GM15510 (cell line): ENCODE measurements around the gene TEX26.

ENCODE experiments used
- POLR2A ChIP-seq: IDR thresholded peaks from 3 replicates; pipeline ENCODE4 v1.6.1; 2011; ENCODE audit warnings: borderline replicate concordance; ENCODE audit not compliant: insufficient read length; ENCODE audit errors: extremely low read depth

TEX26 gene

DNA sequence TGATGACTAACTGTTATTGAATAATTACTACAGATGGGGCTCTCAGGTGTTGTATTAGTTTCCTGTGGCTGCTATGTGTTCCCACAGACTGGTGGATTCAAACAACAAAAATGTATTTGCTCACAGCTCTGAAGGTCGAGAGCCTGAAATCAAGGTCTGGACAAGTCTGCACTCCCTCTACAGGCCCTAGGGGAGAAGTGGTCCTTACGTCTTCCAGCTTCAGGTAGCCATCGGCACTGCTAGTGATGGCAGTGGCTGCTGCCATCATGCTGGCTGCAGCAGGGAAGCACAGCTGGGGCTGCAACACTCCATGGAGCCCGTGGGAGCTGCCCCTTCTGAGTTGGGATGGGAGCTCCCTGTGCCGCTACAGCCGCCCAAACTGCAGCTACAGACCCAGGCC is 1.9 kb downstream of the TEX26 start:
- no peak for TF ChIP-seq POLR2A

DNA sequence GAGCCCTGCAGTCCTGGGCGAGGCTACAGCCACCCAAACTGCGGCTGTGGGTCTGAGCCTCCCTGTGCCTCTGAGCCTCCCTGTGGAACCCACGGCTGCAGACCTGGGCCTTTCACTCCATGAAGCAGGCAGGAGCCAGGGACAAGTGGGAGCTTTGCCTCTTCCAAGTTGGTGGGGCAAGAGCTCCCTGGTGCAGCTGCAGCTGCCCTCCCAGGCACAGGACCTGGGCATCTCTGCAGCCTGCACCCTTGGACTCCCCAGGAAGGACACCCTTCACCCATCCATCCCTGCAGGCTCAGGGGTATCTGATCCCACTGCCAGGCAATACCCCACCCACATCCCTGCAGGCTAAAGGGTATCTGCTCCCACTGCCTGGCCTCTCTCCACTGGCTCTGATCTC is 2.3 kb downstream of the TEX26 start:
- TF ChIP-seq POLR2A = no peak

DNA sequence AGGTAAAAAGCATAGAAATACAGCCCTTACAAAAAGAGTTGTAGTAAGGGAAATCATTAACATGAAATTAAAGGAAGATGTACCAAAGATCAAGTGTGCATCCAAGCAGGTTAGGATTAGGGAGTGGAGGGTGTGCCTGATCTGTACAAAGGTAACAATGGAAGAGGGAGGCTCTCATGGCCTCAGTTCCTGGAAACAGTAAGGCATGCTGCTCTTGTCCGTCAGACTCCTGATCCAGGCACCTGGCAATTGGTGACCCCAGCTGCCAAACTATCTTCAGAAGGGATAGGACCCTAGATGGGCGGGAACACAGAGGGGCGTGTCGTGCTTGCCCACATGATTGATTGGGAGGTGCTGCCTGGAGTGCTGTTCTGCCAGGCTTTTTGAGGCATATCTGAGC is 4.5 kb downstream of the TEX26 start:
- TF ChIP-seq POLR2A = no peak

DNA sequence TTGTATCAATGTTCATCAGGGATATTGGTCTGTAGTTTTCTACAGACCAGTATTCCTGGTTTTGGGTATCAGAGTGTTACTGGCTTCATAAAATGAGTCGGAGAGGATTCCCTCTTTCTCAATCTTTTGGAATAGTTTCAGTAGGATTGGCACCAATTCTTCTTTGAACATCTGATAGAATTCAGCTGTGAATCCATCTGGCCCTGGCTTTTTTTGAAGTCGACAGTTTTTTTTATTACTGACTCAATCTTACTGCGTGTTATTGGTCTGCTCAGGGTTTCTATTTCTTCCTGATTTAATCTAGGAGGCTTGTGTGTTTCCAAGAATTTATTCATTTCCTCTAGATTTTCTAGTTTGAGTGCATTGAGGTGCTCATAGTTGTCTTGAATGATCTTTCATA is 11.4 kb downstream of the TEX26 start:
- TF ChIP-seq POLR2A = no peak

DNA sequence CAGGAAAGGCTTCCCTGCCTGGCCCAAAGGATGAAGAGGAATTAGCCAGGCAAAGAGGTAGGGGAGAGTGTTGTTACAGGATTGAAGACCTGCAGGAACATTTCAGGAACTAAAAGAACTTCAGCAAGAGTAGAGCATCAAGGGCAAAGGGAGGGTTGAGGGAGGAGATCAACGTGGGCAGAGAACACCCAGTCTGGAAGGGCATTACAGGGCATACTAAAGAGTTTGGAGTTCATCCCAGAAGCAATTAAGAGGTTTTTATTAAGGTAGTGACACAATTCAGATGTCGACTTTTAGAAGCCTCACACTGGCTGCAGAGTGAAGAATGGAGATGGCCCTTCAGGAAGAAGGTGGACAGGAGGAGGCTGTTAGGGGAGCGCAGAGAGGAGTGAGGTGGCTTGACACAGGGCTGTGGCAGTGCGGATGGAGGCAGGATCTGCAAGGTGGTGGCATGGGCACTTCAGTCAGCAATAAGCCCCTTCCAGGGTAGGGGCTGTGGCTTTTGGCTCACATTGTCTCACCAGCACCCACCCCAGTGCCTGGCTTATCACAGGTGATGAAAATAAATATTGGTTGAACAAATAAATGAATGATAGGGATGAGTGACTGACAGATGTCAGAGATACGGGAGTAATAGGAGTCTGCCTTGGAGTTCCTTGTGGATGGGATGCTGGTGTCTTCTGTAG is 24.9 kb downstream of the TEX26 start:
- no peak for TF ChIP-seq POLR2A

DNA sequence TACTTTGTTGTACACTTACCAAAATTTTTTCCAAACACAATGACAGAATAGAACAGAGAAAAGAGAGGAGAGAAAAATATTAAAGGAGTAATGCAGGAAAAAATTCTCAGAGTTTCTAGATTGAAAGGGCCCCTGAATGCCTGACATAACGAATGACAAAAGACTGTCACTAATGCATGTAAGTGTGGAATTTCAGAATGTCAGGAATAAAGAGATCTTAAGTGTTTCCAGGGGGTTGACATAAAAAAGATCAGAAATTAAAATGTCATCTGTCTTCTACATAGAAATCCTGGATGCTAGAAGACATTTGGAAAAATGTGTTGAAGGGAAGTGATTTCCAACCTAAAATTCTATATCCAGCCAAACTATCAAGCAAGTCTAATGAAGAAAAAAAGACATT is 27.2 kb downstream of the TEX26 start:
- no peak for TF ChIP-seq POLR2A

DNA sequence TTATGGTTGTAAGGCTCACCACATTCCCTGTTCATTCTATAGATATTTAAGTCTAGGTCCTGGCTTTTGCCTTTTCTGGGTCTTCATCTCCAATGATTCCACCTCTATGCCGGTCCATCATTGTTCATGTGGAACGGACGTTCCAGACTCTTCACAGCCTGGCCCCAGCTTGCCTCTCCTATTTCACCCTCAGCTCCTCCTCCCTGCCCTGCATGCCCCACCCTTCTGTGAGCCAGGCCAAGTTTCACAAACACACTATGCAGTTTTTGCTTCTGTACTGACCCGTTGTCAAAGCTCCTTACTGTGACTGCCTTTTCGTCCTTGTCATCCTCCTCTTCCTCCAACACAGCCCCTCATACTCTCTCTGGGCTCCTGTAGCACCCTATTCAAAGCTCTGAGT is 31.3 kb downstream of the TEX26 start:
- TF ChIP-seq POLR2A = no peak

DNA sequence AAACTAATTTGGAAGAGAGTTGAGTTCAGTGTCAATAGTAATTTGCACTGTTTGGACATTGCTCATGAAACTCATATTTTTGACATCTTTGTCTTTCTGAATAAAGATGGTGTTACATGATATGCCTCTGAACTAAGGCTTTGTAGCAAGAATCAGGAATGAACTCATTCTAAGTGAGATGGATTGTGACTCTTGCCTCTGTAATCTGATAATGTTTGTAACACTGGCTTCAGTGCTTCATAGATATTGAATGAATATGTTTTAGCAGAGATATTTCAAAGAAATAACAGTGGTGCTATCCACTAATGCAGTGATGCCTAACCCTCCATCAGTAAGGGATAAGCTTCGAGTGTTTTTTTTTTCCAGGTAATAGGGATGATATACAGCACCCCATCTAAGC is 32.9 kb downstream of the TEX26 start:
- no peak for TF ChIP-seq POLR2A

DNA sequence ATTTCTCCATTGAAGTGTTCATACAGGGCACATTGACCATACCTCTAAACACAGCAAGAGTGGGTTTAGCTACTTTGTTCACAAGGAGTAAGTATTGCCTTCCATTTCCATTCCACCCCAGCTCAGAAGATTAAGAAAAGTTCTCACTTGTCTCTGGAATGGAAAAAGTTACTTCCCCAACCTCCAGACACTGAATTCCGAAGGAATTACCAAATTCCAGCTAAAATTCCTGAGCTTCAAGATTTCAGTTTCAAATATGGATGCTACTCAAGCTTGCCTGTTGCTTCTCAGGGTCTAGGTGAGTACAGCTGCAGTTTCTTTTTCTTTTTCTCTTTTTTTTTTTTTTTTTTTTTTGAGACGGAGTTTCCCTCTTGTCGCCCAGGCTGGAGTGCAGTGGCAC is 33.6 kb downstream of the TEX26 start:
- no peak for TF ChIP-seq POLR2A

DNA sequence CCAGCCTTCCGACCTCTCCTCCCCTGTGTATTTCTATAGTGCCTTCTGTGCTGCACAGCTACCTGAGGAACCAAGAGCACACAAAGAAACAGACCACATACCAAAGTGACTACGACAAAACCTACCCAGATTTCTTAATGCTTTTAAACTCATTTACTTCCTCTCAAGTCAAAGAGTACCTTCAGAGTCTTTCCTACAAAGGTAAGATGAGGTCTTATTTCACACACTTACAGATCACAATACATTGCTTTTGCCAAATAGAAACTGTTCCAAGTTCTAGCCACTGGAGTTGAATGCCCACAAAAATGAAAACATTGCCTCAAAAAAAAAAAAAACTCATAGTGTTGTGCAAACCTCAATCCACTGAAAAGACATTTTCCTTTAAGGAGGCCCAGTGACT is 36.4 kb downstream of the TEX26 start:
- no peak for TF ChIP-seq POLR2A

DNA sequence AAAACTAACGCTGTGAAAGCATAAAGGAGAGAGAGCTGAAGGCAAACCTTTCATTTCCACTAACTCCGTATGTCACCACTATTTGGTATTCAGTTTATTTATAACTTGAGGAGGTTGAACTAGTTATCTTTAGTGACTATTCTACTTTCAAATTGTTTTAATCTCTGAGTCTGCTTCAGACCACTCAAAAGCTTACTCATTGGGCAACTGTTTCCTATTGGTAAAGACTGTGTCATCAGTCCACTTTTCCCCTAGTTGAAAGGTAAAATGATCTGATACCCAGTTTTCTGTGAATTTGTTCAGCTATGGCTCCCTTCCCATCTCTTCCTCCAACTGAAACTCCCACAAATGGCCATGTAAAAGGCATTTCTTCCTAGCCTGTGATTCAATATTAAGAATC is 39.1 kb downstream of the TEX26 start:
- no peak for TF ChIP-seq POLR2A

DNA sequence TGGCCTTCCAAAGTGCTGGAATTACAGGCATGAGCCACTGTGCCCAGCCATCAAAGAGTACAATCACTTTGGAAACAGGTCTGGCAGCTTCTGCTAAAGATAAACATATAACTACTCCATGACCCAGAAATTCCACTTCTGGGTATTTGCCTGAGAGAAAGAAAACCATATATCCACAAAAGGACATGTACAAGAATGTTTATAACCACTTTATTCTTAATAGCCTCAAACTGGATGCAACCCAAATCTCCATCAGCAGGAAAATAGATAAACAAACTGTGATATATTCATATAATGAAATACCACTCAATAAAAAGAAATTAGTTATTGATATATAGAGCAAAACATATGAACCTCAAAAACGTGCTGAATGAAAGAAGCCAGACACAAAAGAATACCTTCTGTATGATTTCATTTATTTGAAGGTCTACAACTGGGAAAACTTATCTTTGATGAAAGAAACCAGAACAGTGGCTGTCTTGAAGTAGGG is 40.5 kb downstream of the TEX26 start:
- TF ChIP-seq POLR2A = no peak

DNA sequence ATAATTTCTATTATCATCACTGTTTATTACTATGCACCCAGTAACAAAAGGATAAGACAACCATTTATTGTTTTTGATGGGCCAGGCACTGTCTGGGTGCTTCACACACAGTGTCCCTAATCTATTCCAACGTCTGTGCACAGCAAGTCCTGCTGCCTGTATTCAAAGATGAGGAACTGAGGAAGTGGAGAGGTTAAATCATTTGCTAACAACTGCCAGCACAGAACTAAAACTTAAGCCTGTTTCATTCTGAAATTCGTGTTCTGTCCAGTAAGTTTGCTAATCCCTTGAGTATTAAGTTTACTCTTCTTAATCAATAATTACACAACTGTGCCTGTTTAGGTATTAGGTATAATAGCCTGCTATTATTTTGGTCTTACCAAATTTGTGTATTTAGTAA is 41.9 kb downstream of the TEX26 start:
- TF ChIP-seq POLR2A = no peak

DNA sequence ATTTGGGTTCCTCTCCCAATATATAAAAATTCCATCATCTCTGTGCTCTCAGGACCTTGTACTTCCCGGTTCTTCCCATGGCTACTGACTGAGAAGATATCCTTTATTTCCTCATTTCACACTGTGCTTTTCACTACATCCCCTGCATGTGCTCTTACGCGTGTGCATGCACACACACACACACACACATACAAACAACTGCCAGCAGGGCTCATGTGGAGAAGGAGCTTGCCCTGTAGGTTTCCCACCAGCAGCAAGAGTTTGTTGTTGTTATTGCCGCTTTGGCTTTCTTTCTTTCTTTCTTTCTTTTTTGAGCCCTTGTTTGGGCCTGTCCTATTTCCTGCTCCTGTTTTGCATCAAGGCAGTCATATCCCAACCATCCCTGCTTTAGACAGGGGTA is 43.6 kb downstream of the TEX26 start:
- TF ChIP-seq POLR2A = no peak

DNA sequence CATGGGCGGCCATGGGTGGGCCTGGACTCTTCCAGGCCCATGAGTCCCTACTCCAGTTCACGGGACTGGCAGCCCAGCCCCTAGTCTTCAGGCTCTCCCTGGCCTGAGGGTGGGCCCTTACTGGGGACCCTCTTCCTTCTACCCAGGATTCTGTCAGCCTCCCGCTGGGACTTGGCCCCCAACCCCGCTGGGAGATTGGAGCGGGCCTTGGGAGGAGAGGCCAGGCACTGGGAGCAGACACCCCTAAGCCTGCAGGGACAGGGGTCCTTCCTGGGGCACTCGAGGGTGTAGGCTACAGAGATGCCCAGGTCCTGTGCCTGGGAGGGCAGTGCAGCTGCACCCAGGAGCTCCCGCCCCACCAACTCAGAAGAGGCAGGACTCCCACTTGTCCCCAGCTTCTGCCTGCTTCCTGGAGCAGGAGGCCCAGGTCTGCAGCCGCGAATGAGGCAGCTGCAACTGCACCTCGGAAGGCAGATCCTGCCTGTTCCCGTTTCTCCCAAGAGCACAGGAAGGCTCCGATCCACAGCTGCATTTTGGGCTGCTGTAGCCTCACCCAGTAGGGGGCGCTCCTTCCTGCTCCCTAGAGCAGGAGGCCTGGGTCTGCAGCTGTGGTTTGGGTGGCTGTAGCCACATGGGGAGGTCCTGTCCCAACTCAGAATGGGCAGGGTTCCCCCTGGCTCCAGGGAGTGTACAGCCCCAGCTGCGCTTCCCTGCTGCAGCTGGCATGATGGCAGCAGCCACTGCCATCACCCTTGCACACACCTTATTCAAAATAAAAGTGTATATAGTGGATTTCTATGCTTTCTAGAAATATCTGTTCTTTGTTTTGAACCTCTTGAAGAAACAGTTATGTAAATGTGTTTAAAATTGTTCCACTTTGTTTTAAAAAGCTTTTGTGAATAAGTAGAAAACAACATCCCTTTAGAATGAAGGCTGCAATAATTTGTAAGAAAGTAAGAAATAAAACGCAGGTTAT is 46.8 kb downstream of the TEX26 start:
- no peak for TF ChIP-seq POLR2A

DNA sequence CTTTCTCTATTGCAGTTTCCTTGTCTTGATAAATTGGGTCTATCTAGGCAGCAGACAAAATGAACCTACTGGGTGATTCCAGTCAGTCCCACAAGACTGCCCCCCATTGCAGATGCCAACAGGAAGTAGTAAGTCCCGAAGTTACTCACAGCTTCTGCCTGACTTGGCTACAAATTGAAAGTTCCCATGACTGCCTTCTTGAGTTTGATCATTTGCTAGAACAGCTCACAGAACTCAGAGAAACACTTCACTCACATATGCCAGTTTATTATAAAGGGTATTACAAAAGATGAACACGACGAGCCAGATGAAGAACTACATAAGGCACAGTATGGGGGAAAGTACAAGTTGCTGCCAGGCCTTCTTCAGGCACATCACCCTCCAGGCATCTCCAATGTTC is 50.0 kb downstream of the TEX26 start:
- TF ChIP-seq POLR2A = no peak
